NCI-H345 (cell line): ENCODE results near the gene RNU1-3.
A peak's percentile ranks its signal among the peaks of the same experiment; 100 is the strongest.
"Not testable (repeated sequence)": the region's sequence is repeated elsewhere in the genome, so short reads cannot be mapped to it uniquely, and the experiment has no call there.

ENCODE experiments used
- DNase-seq: peaks from one replicate; lab custom pipeline; 2025; lab: John Stamatoyannopoulos, UW

RNU1-3 gene

DNA sequence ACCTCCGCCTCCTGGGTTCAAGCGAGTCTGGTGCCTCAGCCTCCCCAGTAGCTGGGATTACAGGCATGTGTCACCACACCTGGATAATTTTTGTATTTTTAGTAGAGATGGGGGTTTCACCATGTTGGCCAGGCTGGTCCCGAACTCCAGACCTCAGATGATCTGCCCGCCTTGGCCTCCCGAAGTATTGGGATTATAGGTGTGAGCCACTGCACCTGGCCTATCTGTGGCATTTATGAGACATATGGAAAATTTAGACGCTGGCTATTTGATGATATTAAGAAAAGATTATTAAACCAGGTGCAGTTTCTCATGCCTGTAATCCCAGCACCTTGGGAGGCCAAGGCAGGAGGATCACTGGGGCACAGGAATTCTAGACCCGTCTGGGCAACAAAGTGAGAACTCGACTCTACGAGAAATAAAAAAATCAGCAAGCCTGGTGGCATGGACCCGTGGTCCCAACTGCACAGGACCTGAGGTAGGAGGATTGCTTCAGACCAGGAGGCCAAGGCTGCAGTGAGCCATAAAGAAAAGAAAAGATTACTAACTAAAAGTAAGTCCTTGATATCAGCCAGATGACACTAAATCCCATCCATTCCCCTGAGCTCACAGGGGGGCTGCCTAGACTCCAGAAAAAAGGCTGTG is 30.1 kb downstream of the RNU1-3 start:
- not testable (repeated sequence) for DNase-seq

- not testable (repeated sequence) for DNase-seq
Measured at GRCh38 chr1:16635959-16636358, 30.8 kb downstream of the RNU1-3 start.

- not testable (repeated sequence) for DNase-seq
Measured at GRCh38 chr1:16633540-16634282, 33.0 kb downstream of the RNU1-3 start.

DNA sequence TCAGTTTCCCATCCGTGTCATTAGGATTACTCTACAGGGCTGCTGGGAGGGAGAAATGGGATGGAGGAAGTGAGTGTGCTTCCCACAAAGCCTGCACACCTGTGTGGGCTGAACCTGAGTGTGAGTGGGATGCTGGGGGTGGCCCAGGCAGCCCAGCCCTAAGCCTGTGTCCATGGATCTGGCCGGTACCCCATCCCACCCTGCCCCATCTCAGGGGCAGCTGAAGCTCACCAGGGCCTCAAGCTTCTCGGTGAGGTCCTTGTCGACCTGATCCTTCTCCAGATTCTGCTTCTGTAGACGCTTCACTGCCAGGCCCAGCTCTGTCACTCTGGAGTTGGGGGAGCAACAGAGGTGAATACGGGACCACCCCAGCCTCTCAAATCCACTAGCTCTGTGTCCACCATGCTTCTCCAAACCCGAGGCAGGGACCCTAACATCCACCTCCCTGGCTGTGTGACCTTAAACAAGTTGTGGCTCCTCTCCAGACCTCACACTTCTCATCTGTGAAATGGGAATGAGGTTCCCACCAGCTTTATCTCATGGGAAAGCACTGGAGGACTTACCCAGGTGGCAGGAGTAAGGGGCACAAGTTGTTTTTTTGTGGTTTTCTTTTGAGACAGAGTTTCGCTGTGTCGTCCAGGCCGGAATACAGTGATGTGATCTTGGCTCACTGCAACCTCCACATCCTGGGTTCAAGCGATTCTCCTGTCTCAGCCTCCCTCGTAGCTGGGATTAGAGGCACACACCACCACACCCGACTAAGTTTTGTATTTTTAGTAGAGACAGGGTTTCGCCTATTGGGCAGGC is 34.5 kb downstream of the RNU1-3 start:
- not testable (repeated sequence) for DNase-seq

GRCh38 chr1:16631248-16632043 is 35.3 kb downstream of the RNU1-3 start:
- no peak for DNase-seq

DNA sequence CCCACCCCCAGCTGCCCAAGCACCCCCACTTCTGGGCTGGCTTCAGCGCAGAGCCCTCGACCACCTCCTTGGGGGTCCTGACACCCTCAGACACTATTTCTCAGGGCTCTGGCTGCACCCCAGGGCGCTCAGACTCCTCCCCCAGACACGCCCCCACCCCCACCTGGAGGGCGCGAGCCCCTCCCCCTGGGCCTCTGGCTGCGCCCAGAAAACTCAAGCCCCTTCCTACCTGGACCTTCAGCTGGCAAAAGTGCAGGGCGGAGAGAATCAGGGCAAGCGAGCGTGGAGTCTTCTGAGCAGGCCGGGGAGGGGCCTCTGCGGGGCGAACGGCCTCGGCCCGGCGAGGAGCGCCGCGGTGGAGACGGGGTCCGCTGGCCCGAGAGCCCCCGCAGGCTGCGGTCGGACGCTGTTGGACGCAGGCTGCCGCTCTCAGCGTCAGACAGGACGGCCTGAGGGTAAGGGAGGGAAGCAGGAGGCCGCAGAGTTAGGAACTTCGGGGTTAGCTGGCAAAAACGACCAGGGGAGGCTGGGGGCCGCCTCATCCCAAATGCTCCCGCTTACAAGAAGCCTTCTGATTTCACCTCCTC is 36.0 kb downstream of the RNU1-3 start:
- no peak for DNase-seq

DNA sequence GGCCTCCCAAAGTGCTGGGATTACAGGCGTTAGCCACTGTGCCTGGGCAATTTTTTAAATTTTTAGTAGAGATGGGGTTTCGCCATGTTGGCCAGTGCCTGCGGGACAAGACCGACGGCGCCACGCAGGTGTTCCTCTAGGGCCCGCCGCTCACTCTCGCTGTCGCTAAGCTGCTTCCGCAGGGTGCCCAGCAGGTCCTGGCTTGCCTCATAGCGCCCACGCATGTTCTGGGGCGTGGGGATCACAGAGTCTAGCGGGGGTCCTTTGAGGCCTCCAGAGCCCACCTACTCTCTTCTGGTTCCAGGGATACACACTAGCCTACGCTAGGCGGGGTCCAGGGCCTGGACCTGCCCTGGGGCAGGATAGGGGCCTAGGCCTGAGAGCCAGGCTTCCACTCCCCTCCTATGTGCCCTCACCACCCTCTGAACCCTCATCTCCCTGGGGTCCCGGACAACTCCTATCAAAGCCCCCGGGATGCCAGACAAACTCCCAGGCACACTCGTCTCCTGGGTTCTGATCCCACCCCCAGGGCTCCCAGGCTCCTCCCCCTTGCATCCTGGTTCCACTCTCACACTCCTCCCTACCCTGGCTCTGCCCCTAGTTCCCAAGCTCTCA is 36.7 kb downstream of the RNU1-3 start:
- not testable (repeated sequence) for DNase-seq

DNA sequence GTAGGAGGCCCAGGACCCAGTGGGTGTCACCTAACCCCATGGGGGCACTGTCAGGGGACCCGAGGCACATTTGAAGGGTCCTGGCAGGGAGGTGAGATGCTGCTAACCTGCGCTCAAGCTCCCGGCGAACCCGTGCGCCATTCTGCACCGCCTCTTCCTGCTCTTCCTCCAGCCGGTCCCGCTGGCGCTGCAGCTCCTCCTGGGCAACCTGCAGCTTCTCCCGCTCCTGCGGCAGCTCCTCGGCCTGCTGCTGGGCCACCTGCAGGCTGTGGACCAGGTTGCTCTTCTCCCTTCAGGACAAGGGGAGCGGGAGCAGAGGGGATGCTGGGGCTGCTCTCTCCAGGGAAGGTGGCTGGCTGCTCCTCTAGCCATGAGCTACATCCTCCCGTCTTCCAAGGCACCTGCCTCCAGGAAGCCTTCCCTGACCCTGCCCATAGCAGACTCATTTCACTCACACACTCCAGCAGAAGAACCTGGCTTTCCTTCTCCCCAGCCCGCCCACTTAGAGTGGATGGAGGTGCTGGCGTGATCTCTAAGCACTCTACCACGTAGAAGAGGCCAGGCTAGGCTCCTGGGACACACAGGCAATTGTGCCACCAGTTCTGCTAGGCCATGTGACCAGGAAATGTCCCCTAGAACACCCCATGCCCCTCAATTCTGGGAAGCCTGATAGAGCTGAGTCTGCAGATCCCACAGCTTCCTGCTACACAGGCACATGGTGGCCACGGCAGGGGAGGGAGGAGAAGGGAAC is 38.2 kb downstream of the RNU1-3 start:
- DNase-seq = no peak

DNA sequence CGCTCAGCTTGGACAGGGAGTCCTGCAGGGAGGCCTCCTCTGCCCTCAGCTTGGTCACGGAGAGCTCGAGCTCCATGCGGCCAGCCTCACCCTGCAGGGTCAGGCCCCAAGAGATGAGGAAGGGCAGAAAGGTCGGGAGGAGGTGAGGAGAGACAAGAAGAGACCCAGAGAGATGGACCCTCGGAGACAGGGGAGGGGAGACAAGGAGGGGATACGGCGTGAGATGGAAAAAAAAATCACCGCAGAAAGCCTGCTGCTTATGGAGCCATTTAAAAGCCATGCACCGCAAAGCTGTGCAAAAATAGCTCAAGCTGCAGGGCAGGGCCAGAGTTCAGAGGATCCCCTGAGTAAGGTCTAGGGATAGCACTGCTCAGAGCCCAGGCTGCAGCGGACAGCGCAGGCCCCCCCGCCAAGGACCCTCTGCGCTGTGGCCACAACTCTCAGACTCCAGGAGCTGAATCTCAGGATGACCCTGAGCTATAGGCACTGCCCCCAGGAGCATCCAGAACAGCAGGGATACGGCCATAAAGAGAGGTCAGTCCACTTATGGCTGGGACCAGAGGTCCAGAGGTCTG is 40.3 kb downstream of the RNU1-3 start:
- not testable (repeated sequence) for DNase-seq

DNA sequence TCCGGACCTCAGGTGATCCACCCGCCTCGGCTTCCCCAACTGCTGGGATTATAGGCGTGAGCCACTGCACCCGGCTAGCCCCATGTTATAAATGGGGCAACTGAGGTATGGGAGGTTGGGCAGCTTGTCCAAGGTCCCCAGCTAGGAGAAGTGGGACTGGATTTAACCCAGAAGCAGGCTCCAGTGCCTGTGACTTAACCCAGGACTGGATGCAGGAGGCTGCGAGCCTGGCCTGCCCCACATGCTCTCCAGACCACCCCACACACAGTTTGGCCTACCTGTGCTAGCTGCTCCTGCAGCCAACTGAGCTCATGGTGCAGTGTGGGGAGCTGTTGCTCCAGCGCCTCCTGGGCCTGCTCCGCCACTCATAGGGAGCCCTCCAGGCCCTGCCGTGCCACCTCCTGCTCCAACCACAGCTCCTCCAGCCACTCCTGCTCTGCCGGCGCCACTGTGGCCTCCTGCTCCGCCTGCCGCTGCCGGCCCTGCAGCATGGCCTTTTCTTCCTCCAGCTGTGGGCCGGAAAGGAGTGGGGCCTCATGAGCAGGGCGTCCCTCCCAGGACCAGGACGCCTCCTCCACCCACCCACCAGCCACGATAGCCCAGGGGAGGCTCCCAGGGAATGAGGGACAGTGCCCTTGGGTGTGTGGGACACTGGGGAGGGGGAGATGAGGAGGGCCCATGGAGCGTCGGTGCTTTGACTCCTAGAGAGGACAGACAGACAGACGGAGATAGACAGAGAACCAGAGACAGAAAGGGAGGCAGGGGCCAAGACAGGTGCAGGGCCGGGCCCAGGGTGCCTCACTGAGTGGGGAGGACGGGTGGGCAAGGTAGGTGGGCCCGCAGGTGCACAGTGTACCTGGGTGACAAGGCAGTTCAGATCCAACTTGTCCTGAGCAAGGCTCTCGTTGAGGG is 41.0 kb downstream of the RNU1-3 start:
- DNase-seq = no peak

DNA sequence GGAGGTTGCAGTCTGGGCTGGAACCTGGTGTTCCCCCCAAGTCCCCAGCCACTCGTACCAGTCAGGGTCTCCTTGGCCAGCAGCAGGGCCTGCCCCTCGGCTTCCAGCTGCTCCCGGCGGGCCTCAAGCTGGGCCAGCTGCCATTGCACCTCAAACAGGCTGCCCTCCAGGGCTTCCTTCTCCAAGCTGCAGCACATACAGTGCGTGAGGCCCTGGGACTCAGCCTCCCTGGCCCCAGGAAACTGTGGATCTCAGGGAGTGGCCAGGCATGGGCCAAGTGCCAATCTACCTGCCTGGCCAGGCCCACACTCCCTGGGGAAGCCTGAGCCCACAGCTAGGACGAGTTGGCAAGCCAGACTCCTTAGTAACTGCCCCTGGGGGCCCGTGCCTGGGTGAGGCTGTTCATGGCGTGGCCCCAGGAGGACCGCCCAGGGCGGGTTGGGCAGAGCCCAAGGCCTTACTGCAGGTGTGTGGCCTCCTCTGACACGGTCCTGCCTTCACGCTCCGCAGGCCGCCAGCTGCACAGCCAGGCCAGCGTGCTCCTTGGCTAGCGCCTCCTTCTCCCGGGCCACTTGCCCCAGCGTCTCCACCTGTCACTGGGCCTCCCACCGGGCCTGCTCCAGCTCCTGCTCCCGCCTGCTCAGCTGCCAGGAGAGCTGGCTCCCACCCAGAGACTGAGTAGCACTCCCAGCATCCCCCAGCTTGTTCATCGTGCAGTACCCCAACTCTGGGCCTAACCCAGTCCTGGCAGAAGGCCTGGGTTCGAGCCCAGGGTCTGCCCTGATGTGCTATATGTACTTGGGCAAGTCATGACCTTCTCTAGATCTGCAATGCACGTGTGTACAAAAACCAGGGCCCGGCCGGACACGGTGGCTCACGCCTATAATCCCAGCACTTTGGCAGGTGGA is 42.7 kb downstream of the RNU1-3 start:
- DNase-seq = peak; percentile 90

DNA sequence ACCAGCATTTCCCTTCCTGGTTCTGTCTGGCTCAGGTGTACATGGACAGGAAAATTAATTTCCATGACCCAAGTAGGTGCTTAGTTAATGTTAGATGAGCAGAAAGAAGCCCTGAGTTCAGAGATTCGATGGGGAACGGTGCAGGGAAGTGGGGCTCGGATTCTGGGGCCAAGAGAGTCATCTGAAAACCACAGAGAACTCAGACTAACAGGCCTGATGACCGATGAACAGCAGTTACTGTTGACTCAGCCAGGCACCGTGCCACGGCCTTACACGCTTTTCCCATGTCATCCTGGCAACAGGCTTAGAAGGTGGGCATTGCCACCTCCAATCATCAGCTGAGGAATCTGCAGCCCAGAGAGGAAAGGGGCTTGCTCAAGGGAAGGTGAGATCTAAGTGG is 43.4 kb downstream of the RNU1-3 start:
- DNase-seq = not testable (repeated sequence)

GRCh38 chr1:16621681-16622315 is 45.0 kb downstream of the RNU1-3 start:
- DNase-seq = not testable (repeated sequence)

DNA sequence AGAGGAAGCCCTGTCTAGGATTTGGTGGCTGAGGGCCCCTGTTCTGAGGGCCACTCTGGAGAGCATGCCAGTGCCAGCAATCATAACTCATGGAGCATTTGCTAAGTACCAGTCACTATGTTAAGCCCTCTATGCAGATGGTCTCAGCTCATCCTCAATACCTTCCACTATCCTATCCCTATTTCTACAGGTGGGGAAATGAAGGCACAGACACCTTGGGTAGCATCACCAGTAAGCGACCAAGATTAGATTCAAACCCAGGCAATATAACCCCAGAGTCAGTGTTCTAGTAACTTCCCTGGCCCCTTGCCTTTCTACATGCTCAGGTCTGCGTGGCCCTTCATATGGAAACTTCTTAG is 45.5 kb downstream of the RNU1-3 start:
- DNase-seq = no peak

GRCh38 chr1:16619803-16620501 is 46.8 kb downstream of the RNU1-3 start:
- DNase-seq = not testable (repeated sequence)

GRCh38 chr1:16618719-16619118 is 48.0 kb downstream of the RNU1-3 start:
- no peak for DNase-seq
